H1 (cell line): Measurements from ENCODE around the gene RUNX1. TPM values are rescaled to one million over a fixed set of nuclear protein-coding genes. Genes with fewer than 3 reads are reported as not detected.

Experiments
- PHF8 ChIP-seq: fragments of 200-600 bp; sonication (generic); conservative IDR thresholded peaks from 2 replicates; pipeline ENCODE4 v1.7.1; 2012; ENCODE audit warnings: low read depth, mild to moderate bottlenecking, inconsistent platforms, low read length, moderate library complexity
- polyA plus RNA-seq, 7 experiments: library from polyadenylated mRNA; depleted of rRNA in 3 of 7; stranded (reverse) in 5 of 7; unstranded in 2 of 7; fragments of >200 nt in 5 of 7; fragments of 200-250 nt in 2 of 7; gene quantifications; 1 replicate in 5 of 7; 2 replicates in 1 of 7; 4 replicates in 1 of 7; pipeline versions ENCODE4 v1.2.1 to v1.2.3, GENCODE V29; 2011 to 2013; ENCODE audit warnings: missing spikeins in 2 of 7, mixed read lengths in 2 of 7
- total RNA-seq: library from RNA; stranded (reverse); fragmentation: NEBNext Ultra II Directional; extraction: Animal tissue kit (Norgen Biotek cat#: 25700); gene quantifications from 2 replicates; pipeline ENCODE4 v1.2.1, GENCODE V29; 2021

Gene RUNX1
- total and polyA plus RNA-seq, 2 of the 8 experiments (the other 6 are each of a cell fraction or from before 2014, with no cell fraction given): 0.20 to 0.60 TPM

GRCh38 chr21:34909492-34910292 lies 139.4 kb downstream of the RUNX1 start (continued):
- TF ChIP-seq PHF8: no peak
- TF ChIP-seq, all 59 proteins: peak for 0
